Measurements from ENCODE around the gene GCHFR. TPM values are rescaled to one million over a fixed set of nuclear protein-coding genes. Genes with fewer than 3 reads are reported as not detected.

GCHFR gene
- total RNA-seq (2021; ENCODE audit: unreplicated experiment) (1.5 TPM), Bru-seq, nascent RNA (percentile 24 among the genes with signal in this experiment), BruChase-seq, experiment 1, labeled RNA remaining after a 6-hour chase (percentile 26 among the genes with signal in this experiment), BruChase-seq, experiment 2, labeled RNA remaining after a 2-hour chase (percentile 20 among the genes with signal in this experiment)
- 0.95 and 1.5 TPM in 2 replicates for polyA plus RNA-seq (2012)
- long read RNA-seq, partial matches to known transcripts: 1 of 1 reads
- long read RNA-seq, other reads (novel, unspliced or antisense): 0 of 1 reads

DNA sequence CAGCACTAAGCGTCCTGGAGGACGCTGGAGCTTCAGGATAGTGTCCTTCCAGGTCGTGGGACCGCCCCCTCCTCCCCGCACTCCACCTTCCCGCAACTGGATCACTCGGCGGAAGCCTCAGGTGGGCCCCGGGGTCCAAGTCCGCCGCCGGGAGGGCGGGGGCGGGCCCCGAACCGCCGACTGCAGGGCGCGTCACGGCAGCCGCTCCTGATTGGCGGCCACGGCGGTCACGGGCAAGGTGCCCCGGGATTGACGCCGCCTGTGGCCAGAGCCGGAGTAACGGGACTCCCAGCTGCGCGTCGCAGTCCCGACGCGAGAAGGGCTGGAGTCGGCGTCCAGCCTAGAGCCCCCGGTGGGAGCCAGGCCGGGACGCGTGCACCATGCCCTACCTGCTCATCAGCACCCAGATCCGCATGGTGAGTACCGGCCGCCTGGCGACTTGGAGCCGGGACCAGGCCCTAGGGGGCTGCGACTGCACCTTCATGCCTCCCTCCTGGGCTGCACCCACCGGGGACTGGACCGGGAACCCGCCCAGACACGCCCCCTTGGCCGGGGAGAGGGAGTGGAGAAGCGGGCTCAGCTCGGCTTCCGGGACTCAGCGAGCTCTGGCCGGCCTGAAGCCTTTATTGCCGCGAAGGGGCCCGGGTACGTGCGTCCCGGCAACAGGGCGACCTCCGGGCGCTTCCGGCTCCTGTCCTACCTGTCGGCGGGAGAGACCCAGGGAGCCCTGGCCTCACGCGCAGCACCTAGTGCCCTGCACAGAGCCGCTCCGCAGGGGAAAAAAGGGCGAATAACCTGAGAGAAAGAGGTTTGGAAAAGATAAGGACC is at the start of gene GCHFR:
TSS of gene GCHFR (plus strand) at position 268 of the 828 bp plus-strand sequence. CDS start at position 381, 113 bp downstream.
- Histone ChIP-seq H2AFZ (ENCODE audit: low read depth, low read length, poor library complexity, severe bottlenecking) (no peak within 1 kb of the TSS), H3K4me2 (ENCODE audit: low read length) (peak within 1 kb of the TSS; percentile 81), H4K20me1 (ENCODE audit: insufficient read depth) (no peaks in the 10 kb centered on the region), H3K36me3 (ENCODE audit: control insufficient read depth in 1 of 2, insufficient read depth in 2 of 2, low read length in 2 of 2) (no peaks in the 10 kb centered on the region), H3K9me2 (ENCODE audit: insufficient read depth) (no peaks in the 10 kb centered on the region), H3K9ac (ENCODE audit: low read length) (peak within 1 kb of the TSS; percentile 49), H3K27ac (ENCODE audit: low read depth, low read length) (no peak within 1 kb of the TSS; the same call in 1 of the 2 replicates), H3K4me3 (replicated peaks in 1 of 2; ENCODE audit: low read depth in 1 of 2, low read length in 2 of 2) (peak within 1 kb of the TSS; percentile 21 to 47), H3K79me2 (ENCODE audit: insufficient read depth, low read length) (no peaks in the 10 kb centered on the region), H3K4me1 (ENCODE audit: control insufficient read depth in 1 of 2, insufficient read depth in 2 of 2, low read length in 2 of 2) (peaks cover 29 to 55% of the 10 kb centered on the region in 2 experiments), H3K27me3 (ENCODE audit: insufficient read depth, low read length) (no peaks in the 10 kb centered on the region), H3K9me3 (ENCODE audit: control insufficient read depth in 1 of 2, insufficient read depth in 1 of 2, low read depth in 1 of 2, low read length in 2 of 2) (no peaks in the 10 kb centered on the region)
- RAD21 ChIA-PET (ENCODE audit: low non-redundant PET in 1 of 2, low total read pairs in 2 of 2, uncharacterized antibody in 2 of 2, unreplicated experiment in 2 of 2): interaction anchor here in 1 of 2 experiments (0.6 kb wide), 1 partner anchor 19 kb away, joined by 3 read pairs; no protein-coding TSS in a partner anchor
- intact Hi-C loops (cut with micrococcal nuclease): no loop called here
- CTCF ChIA-PET: interaction anchor here (1.6 to 1.7 kb wide), 2 partner anchors 19 to 130 kb away, joined by 4 to 5 read pairs; partner anchors contain the start of gene VPS18
- DNase-seq (ENCODE audit: low read depth, low spot score) (no peak), ATAC-seq (peak; percentile 83)
- POLR2A ChIA-PET: interaction anchor here (0.5 kb wide), 1 partner anchor 565 kb away, joined by 4 read pairs; no protein-coding TSS in a partner anchor
- no TSS peak for BruUV-seq (replicated peaks)
- TF ChIP-seq ATF3 (IDR thresholded peaks at IDR 0.05) (no peak), SIN3A (IDR thresholded peaks at IDR 0.05; ENCODE audit: low read depth) (no peak), TCF7L2 (IDR thresholded peaks at IDR 0.05; ENCODE audit: borderline replicate concordance, extremely low read depth, insufficient read depth, insufficient read length) (no peak), POLR2A (IDR thresholded peaks at IDR 0.05; ENCODE audit: borderline replicate concordance, extremely low read depth, insufficient read depth, insufficient read length) (peak; percentile 51), EZH2phosphoT487 (IDR thresholded peaks at IDR 0.05; ENCODE audit: borderline replicate concordance) (no peak), SRF (IDR thresholded peaks at IDR 0.05; ENCODE audit: low read depth) (no peak), ZFX (IDR thresholded peaks at IDR 0.05) (no peak; the same call in 1 of the 2 replicates), FOSL1 (IDR thresholded peaks at IDR 0.05; ENCODE audit: low read depth) (no peak), CTCF (IDR thresholded peaks at IDR 0.05 in 2 of 3, conservative IDR thresholded peaks at IDR 0.05 in 1 of 3; ENCODE audit: borderline replicate concordance in 1 of 3, insufficient read depth in 1 of 3, low read depth in 2 of 3, low read length in 2 of 3) (peak in 1 of 3 experiments; percentile 35; a peak in 2 of 6 replicates), EZH2 (IDR thresholded peaks at IDR 0.05) (no peak), YY1 (IDR thresholded peaks at IDR 0.05; ENCODE audit: extremely low read depth, insufficient replicate concordance, low read depth, low read length) (no peak), EGR1 (IDR thresholded peaks at IDR 0.05; ENCODE audit: low read depth) (peak; percentile 39; the same call in 1 of the 2 replicates), POLR2AphosphoS5 (IDR thresholded peaks at IDR 0.05; ENCODE audit: low read depth, low read length) (no peak)
- TF ChIP-seq, protein P1, sequence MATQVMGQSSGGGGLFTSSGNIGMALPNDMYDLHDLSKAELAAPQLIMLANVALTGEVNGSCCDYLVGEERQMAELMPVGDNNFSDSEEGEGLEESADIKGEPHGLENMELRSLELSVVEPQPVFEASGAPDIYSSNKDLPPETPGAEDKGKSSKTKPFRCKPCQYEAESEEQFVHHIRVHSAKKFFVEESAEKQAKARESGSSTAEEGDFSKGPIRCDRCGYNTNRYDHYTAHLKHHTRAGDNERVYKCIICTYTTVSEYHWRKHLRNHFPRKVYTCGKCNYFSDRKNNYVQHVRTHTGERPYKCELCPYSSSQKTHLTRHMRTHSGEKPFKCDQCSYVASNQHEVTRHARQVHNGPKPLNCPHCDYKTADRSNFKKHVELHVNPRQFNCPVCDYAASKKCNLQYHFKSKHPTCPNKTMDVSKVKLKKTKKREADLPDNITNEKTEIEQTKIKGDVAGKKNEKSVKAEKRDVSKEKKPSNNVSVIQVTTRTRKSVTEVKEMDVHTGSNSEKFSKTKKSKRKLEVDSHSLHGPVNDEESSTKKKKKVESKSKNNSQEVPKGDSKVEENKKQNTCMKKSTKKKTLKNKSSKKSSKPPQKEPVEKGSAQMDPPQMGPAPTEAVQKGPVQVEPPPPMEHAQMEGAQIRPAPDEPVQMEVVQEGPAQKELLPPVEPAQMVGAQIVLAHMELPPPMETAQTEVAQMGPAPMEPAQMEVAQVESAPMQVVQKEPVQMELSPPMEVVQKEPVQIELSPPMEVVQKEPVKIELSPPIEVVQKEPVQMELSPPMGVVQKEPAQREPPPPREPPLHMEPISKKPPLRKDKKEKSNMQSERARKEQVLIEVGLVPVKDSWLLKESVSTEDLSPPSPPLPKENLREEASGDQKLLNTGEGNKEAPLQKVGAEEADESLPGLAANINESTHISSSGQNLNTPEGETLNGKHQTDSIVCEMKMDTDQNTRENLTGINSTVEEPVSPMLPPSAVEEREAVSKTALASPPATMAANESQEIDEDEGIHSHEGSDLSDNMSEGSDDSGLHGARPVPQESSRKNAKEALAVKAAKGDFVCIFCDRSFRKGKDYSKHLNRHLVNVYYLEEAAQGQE (IDR thresholded peaks at IDR 0.05; ENCODE audit: low read depth): no peak
- TF ChIP-seq, protein P2, sequence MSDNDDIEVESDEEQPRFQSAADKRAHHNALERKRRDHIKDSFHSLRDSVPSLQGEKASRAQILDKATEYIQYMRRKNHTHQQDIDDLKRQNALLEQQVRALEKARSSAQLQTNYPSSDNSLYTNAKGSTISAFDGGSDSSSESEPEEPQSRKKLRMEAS (IDR thresholded peaks at IDR 0.05): peak; percentile 28; the same call in 1 of the 2 replicates

Data from HCT116 (cell line).